Activated CD4-positive, alpha-beta memory T cell treated with anti-CD3 and anti-CD28 coated beads for 36 hours (primary cell): ENCODE results near the gene OR56B1. TPM values are rescaled to one million over a fixed set of nuclear protein-coding genes. Genes with fewer than 3 reads are reported as not detected.
"Not testable (repeated sequence)": the region's sequence is repeated elsewhere in the genome, so short reads cannot be mapped to it uniquely, and the experiment has no call there.

Experiments used
- CTCF ChIA-PET: fragments of 350-600 bp; sonication (Branson Sonifier 250); formaldehyde crosslinking; loops from one replicate; lab custom pipeline; 2021; ENCODE audit warnings: antibody characterized with exemption, inconsistent platforms; lab: Charles Lee
- POLR2A ChIA-PET: fragments of 350-600 bp; sonication (Branson Sonifier 250); formaldehyde crosslinking; loops from one replicate; lab custom pipeline; 2021; ENCODE audit warnings: antibody characterized with exemption; lab: Charles Lee
- DNase-seq: peaks from one replicate; pipeline ENCODE4 v3.0.0-alpha.2; 2020
- H3K27ac Mint-ChIP-seq: one replicate; pipeline ENCODE4 v1.8.0; 2021; ENCODE audit warnings: mixed read lengths
- H3K27me3 Mint-ChIP-seq: one replicate; pipeline ENCODE4 v1.8.0; 2021; ENCODE audit warnings: mixed read lengths
- H3K36me3 Mint-ChIP-seq: one replicate; pipeline ENCODE4 v1.8.0; 2021; ENCODE audit warnings: mixed read lengths
- H3K4me1 Mint-ChIP-seq: one replicate; pipeline ENCODE4 v1.8.0; 2021; ENCODE audit warnings: low read depth, mixed read lengths
- H3K4me3 Mint-ChIP-seq: one replicate; pipeline ENCODE4 v1.8.0; 2021; ENCODE audit warnings: mild to moderate bottlenecking, mixed read lengths
- H3K9me3 Mint-ChIP-seq: one replicate; pipeline ENCODE4 v1.8.0; 2021; ENCODE audit warnings: mixed read lengths
- intact Hi-C: fragments of 100-400 bp; cut with micrococcal nuclease; formaldehyde crosslinking; loops from one replicate; pipeline ENCODE4 v1.15.1; 2023
- total RNA-seq, 2 experiments: library from RNA; stranded (reverse); gene quantifications; one replicate each; pipeline ENCODE4 v1.2.3, GENCODE V29; 2021

OR56B1 gene
- total RNA-seq, 2 experiments from 2014 or later = 0.12 to 0.19 TPM

- no peak for DNase-seq
- Mint-ChIP-seq H3K36me3 (peaks cover 41% of the 10 kb centered on the region), H3K4me1 (peaks cover 64% of the 10 kb centered on the region), H3K27me3 (no peaks in the 10 kb centered on the region), H3K27ac (no peak overlapping the region), H3K9me3 (no peaks in the 10 kb centered on the region), H3K4me3 (no peak overlapping the region)
- ChIA-PET CTCF (no interaction called here), POLR2A (interaction anchor here (0.8 to 1.2 kb wide), 2 partner anchors 9 to 10 kb away, joined by 3 read pairs; partner anchors contain the start of gene TRIM22)
- intact Hi-C loops = no loop called here
Measured at GRCh38 chr11:5700421-5701054, 35.7 kb upstream of the OR56B1 start.

GRCh38 chr11:5701055-5701577 is 35.1 kb upstream of the OR56B1 start:
- ChIA-PET CTCF (interaction anchor here (1.3 kb wide), 1 partner anchor 102 kb away, joined by 3 read pairs; no protein-coding TSS in a partner anchor), POLR2A (interaction anchor here (0.8 to 1.2 kb wide), 2 partner anchors 10 to 11 kb away, joined by 3 read pairs; partner anchors contain the start of gene TRIM22)
- Mint-ChIP-seq H3K4me1 (peaks cover 62% of the 10 kb centered on the region), H3K27ac (peak overlapping the region; percentile 34), H3K27me3 (no peaks in the 10 kb centered on the region), H3K9me3 (no peaks in the 10 kb centered on the region), H3K36me3 (peaks cover 41% of the 10 kb centered on the region), H3K4me3 (no peak overlapping the region)
- no peak for DNase-seq
- intact Hi-C loops = no loop called here

- ChIA-PET CTCF (interaction anchor here (1.0 kb wide), 1 partner anchor 19 kb away, joined by 5 read pairs; the partner anchor contains the start of gene TRIM5), POLR2A (no interaction called here)
- H3K4me3 Mint-ChIP-seq = no peak overlapping the region
- no peaks in the 10 kb centered on the region for H3K27me3 Mint-ChIP-seq
- no peaks in the 10 kb centered on the region for H3K9me3 Mint-ChIP-seq
- peaks cover 37% of the 10 kb centered on the region for H3K36me3 Mint-ChIP-seq
- peak overlapping the region; percentile 38 for H3K27ac Mint-ChIP-seq
- intact Hi-C loops = loop anchor here (2.0 kb wide), 1 partner anchor 19 kb away; the partner anchor contains the start of gene TRIM5
- peaks cover 40% of the 10 kb centered on the region for H3K4me1 Mint-ChIP-seq
- no peak for DNase-seq
Measured at GRCh38 chr11:5703741-5704536, 32.3 kb upstream of the OR56B1 start.

GRCh38 chr11:5705688-5706087 is 30.6 kb upstream of the OR56B1 start:
- intact Hi-C loops = loop anchor here (2.0 kb wide), 1 partner anchor 21 kb away; the partner anchor contains the start of gene TRIM5
- Mint-ChIP-seq H3K9me3 (no peaks in the 10 kb centered on the region), H3K27ac (no peak overlapping the region), H3K4me1 (peaks cover 35% of the 10 kb centered on the region), H3K4me3 (no peak overlapping the region), H3K27me3 (no peaks in the 10 kb centered on the region), H3K36me3 (peaks cover 41% of the 10 kb centered on the region)
- CTCF ChIA-PET = interaction anchor here (1.4 kb wide), 1 partner anchor 106 kb away, joined by 5 read pairs; no protein-coding TSS in a partner anchor
- no peak for DNase-seq
- POLR2A ChIA-PET = no interaction called here

- Mint-ChIP-seq H3K36me3 (peaks cover 19% of the 10 kb centered on the region), H3K9me3 (peaks cover 5% of the 10 kb centered on the region), H3K4me1 (peaks cover 4% of the 10 kb centered on the region), H3K27ac (no peak overlapping the region), H3K4me3 (no peak overlapping the region), H3K27me3 (no peaks in the 10 kb centered on the region)
- CTCF ChIA-PET = interaction anchor here (0.7 to 2.9 kb wide), 4 partner anchors 28 to 237 kb away, joined by 3 to 14 read pairs (median 4); partner anchors contain the start of gene TRIM5
- intact Hi-C loops = loop anchor here (1.0 kb wide), 3 partner anchors 27 to 236 kb away; partner anchors contain the start of gene TRIM5
- POLR2A ChIA-PET = no interaction called here
- no peak for DNase-seq
Measured at GRCh38 chr11:5712507-5712906, 23.7 kb upstream of the OR56B1 start.

- DNase-seq = no peak
- intact Hi-C loops = no loop called here
- Mint-ChIP-seq H3K36me3 (peaks cover 13% of the 10 kb centered on the region), H3K4me3 (no peak overlapping the region), H3K27me3 (no peaks in the 10 kb centered on the region), H3K9me3 (peaks cover 8% of the 10 kb centered on the region), H3K27ac (no peak overlapping the region), H3K4me1 (peaks cover 4% of the 10 kb centered on the region)
- CTCF ChIA-PET = interaction anchor here (0.6 to 2.9 kb wide), 4 partner anchors 29 to 640 kb away, joined by 3 to 14 read pairs (median 4); partner anchors contain the start of gene TRIM5
- POLR2A ChIA-PET = no interaction called here
Measured at GRCh38 chr11:5713695-5714094, 22.6 kb upstream of the OR56B1 start.

- POLR2A ChIA-PET, H3K4me1 Mint-ChIP-seq, H3K27ac Mint-ChIP-seq, CTCF ChIA-PET, H3K4me3 Mint-ChIP-seq, DNase-seq, H3K27me3 Mint-ChIP-seq, intact Hi-C loops, H3K36me3 Mint-ChIP-seq, H3K9me3 Mint-ChIP-seq: not testable (repeated sequence)
Measured at GRCh38 chr11:5716518-5716917, 19.7 kb upstream of the OR56B1 start.

GRCh38 chr11:5719703-5720495 is 16.3 kb upstream of the OR56B1 start:
- Mint-ChIP-seq H3K36me3 (peaks cover 7% of the 10 kb centered on the region), H3K4me1 (no peaks in the 10 kb centered on the region), H3K4me3 (no peak overlapping the region), H3K27ac (no peak overlapping the region), H3K9me3 (peaks cover 8% of the 10 kb centered on the region), H3K27me3 (no peaks in the 10 kb centered on the region)
- DNase-seq = no peak
- ChIA-PET CTCF (interaction anchor here (0.8 kb wide), 1 partner anchor 35 kb away, joined by 3 read pairs; the partner anchor contains the start of gene TRIM5), POLR2A (no interaction called here)
- intact Hi-C loops = no loop called here

GRCh38 chr11:5722622-5723021 is 13.6 kb upstream of the OR56B1 start:
- POLR2A ChIA-PET = no interaction called here
- no peak overlapping the region for H3K4me3 Mint-ChIP-seq

GRCh38 chr11:5726351-5726750 is 9.9 kb upstream of the OR56B1 start:
- ChIA-PET CTCF (no interaction called here), POLR2A (no interaction called here)
- no peak overlapping the region for H3K4me3 Mint-ChIP-seq
- no peaks in the 10 kb centered on the region for H3K4me1 Mint-ChIP-seq
- DNase-seq = no peak
- peaks cover 2% of the 10 kb centered on the region for H3K36me3 Mint-ChIP-seq
- no peaks in the 10 kb centered on the region for H3K27me3 Mint-ChIP-seq
- no peak overlapping the region for H3K27ac Mint-ChIP-seq
- no peaks in the 10 kb centered on the region for H3K9me3 Mint-ChIP-seq
- intact Hi-C loops = no loop called here

More at GRCh38 chr11:5722622-5723021, 13.6 kb upstream of the OR56B1 start:
- intact Hi-C loops = no loop called here
- H3K4me1 Mint-ChIP-seq = no peaks in the 10 kb centered on the region
- no peaks in the 10 kb centered on the region for H3K27me3 Mint-ChIP-seq
- CTCF ChIA-PET = no interaction called here
- DNase-seq = no peak
- peaks cover 3% of the 10 kb centered on the region for H3K9me3 Mint-ChIP-seq
- peaks cover 6% of the 10 kb centered on the region for H3K36me3 Mint-ChIP-seq
- no peak overlapping the region for H3K27ac Mint-ChIP-seq

GRCh38 chr11:5727691-5728090 is 8.6 kb upstream of the OR56B1 start:
- Mint-ChIP-seq H3K27ac (no peak overlapping the region), H3K36me3 (peaks cover 2% of the 10 kb centered on the region), H3K27me3 (no peaks in the 10 kb centered on the region), H3K4me1 (no peaks in the 10 kb centered on the region), H3K9me3 (no peaks in the 10 kb centered on the region), H3K4me3 (no peak overlapping the region)
- CTCF ChIA-PET = no interaction called here
- no peak for DNase-seq
- intact Hi-C loops = no loop called here
- POLR2A ChIA-PET = no interaction called here
